Stimulated activated CD4-positive, alpha-beta T cell treated with anti-CD3 and anti-CD28 coated beads, Interleukin-2, amount 100 ng/mL, for 4 hours (primary cell): ENCODE measurements around the gene RAPGEF2.
A peak's percentile ranks its signal among the peaks of the same experiment; 100 is the strongest.
"Not testable (repeated sequence)": the region's sequence is repeated elsewhere in the genome, so short reads cannot be mapped to it uniquely, and the experiment has no call there.

Source experiments
- DNase-seq: peaks from one replicate; pipeline ENCODE4 v3.0.0-alpha.2; 2020; ENCODE audit warnings: low read depth

RAPGEF2 gene

DNA sequence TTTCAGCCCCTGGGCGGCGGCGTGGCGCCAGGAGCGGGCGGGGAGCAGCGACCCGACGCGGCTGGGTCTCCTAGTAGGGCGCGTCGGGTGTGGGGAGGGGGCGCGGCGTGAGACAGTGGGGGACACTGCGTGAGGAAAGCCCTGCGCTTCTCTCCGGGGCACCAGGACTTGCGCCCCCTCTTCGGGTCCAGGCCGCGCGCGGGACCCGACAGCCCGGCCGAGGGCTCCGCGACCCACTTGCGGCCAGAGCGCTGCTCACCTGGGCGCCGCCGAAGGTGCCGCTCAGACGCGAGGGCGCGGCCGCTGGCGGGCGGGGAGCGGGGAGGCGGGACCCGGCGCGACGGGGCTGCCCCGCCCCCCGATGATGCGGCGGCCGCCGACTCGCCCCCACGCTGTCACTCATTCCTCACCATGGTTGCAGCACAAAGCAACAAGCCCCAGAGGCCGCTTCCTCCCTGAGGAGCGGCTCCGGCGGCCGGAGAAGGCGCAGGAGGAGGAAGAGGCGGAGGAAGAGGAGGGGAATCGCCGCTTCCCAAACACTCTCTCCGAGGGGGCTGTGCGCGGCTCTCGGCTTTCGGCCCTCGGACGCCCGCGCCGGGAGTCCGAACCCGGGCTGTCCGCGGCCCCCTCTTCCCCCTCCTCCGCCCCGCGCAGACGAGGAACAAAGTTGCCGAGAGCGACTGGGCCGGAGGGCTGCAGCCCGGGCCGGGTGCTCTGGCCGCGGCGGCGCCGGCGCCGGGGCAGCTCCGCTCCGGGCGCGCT lies at the start of gene RAPGEF2:
TSS of gene RAPGEF2 (plus strand) at position 458 of the 762 bp plus-strand sequence. CDS start 1,084 bp downstream, outside the sequence.
- DNase-seq: peak; percentile 81

DNA sequence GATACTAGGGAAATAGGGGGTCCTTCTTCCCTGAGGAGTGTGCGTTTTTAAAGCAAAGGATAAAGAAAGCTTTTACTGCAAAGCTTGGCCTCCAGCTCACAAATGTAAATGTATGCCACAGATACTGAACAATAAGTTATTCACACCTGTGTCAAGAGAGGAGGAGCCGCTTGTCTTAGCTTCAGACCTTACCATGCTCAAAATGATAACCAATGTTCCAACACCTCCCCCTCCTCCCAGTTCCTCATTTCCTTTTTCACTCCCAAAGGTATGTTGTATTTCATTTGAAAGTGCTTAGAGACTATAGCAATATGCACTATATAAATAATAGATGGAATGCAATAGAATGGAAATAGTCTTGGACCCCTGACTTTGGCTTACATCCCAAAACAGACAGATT lies 47.0 kb upstream of the RAPGEF2 start:
- no peak for DNase-seq

GRCh38 chr4:159060161-159060560 lies 42.7 kb upstream of the RAPGEF2 start:
- DNase-seq: no peak

DNA sequence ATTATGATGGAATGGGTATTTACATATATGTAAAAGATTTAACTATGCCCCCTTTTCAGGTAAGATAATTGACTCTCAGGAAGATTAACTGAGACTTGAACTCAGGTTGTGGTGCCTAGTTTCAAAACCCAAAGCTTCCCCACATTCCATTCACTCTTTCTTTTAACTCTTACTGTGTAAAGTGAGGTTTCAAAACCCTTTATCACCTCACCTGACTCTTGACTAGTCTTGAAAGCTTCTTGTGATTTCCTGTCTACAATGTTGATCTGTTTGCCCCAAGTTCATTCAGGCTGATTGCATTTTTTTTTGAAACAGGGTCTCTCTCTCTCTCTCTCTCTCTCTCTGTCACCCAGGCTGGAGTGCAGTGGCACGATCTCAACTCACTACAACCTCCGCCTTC lies 40.5 kb upstream of the RAPGEF2 start:
- DNase-seq: no peak

- DNase-seq: no peak
These were observed 37.2 kb upstream of the RAPGEF2 start for GRCh38 chr4:159065513-159066240.

- not testable (repeated sequence) for DNase-seq
These were observed 34.7 kb upstream of the RAPGEF2 start for GRCh38 chr4:159068139-159068538.

- DNase-seq: no peak
These were observed 33.0 kb upstream of the RAPGEF2 start for GRCh38 chr4:159069922-159070321.

DNA sequence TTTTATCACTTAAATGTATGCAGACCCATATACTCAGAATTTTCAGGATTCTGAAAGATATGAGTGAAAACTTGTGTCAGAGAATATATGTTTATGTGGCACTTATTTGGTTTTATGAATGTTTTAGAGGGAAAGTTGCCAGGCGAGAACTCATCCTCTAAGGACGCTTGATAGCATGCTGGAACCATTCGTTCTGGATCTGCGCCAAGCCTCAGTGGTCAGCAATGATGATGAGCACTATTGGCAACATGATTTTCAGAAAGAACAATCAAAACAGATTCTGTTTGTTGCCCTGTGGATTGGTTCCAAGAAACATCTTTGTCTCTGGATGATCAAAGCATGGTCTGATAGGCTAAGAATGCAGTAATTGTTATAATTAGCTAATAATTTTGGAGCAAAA lies 32.1 kb upstream of the RAPGEF2 start:
- DNase-seq: no peak

DNA sequence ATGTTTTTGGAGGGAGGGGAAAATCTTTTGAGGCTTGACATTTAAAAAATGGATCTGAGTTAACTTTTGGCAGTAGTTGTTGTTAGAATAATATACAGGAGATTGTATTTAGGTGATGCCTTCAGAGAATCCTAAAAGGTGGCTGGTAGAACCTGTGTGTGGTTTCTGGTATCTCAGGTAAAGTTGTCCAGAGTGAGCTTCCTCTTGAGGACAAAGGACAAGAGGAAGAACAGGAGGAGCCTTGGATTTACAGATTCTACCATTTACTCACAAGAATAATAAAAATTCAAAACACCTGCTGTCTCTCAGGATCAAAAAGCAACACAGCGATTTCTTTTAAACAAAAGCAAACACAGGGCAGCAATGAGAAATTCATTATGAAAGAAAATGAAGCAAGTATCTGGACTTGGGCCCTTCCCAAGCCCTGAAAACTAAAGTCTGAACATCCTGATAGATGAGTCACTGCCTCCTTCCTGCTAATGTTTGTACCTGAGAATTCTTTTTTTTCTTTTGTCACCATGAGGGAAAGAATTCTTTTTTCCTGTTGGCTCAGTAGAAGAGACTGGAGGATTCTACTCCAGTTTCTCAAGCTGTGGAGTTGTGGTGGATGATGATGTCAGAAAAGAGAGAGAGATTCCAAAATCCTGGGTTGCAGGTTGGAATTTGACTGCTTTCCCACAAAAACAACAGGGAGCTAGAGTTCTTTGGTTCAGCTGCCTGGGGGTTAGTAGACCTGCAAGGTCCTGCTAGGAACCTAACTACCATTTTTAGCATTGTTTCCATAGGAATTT lies 31.5 kb upstream of the RAPGEF2 start:
- no peak for DNase-seq

- DNase-seq: no peak
These were observed 30.7 kb upstream of the RAPGEF2 start for GRCh38 chr4:159071969-159072765.

GRCh38 chr4:159075531-159075932 lies 27.3 kb upstream of the RAPGEF2 start:
- no peak for DNase-seq

DNA sequence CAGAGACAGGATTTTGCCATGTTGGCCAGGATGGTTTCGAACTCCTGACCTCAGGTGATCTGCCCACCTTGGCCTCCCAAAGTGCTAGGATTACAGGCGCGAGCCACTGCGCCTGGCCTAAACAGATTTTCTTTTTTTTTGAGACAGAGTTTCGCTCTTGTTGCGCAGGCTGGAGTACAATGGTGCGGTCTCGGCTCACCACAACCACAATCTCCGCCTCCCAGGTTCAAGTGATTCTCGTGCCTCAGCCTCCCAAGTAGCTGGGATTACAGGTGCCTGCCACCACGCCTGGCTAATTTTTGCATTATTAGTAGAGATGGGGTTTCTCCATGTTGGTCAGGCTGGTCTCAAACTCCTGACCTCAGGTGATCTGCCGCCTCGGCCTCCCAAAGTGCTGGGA lies 25.9 kb upstream of the RAPGEF2 start:
- not testable (repeated sequence) for DNase-seq

GRCh38 chr4:159077702-159078495 lies 25.0 kb upstream of the RAPGEF2 start:
- DNase-seq: no peak

DNA sequence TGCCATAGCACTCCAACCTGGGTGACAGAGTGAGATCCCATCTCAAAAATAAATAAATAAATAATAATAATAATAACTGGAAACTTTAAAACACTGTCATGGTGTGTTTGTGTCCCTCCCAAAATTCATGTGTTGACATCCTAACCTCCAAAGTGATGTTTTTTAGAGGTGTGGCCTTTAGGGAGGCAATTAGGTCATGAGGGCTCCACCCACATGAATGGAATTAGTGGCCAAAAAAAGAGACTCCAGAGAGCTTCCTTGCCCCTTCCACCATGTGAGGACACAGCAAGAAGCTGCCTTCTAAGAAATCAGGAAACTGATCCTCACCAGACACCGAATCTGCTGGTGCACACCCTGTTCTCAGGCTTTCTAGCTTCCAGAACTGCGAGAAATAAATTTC lies 23.8 kb upstream of the RAPGEF2 start:
- no peak for DNase-seq

DNA sequence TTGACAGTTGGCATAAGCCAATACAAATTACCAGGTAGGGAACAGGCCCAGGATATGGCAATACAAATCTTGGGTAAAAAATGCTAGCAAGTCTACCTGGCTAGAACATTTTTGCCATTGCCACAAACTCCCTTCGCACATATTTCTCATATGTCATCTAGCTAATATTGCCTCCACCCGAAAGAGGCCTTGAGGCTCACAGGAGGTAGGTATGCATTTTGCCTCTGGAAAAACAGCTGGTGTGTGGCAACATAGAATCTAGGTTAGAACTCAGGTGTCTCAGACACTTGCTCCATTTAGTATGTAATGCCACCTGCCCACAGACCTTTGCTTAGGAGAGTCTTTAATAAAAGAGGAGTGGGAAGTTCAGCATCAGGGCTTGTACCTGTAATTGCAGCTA lies 16.3 kb upstream of the RAPGEF2 start:
- no peak for DNase-seq

- no peak for DNase-seq
These were observed 12.6 kb upstream of the RAPGEF2 start for GRCh38 chr4:159090255-159090654.

GRCh38 chr4:159094156-159094555 lies 8.7 kb upstream of the RAPGEF2 start:
- not testable (repeated sequence) for DNase-seq

GRCh38 chr4:159096434-159096833 lies 6.4 kb upstream of the RAPGEF2 start:
- no peak for DNase-seq

GRCh38 chr4:159097144-159097543 lies 5.7 kb upstream of the RAPGEF2 start:
- no peak for DNase-seq

- DNase-seq: no peak
These were observed 5.1 kb upstream of the RAPGEF2 start for GRCh38 chr4:159097785-159098184.
